K562 (cell line): Measurements from ENCODE around the gene TSHZ1. TPM values are rescaled to one million over a fixed set of nuclear protein-coding genes. Genes with fewer than 3 reads are reported as not detected.

Experiments
- ATAC-seq: fragments of 200-7000 bp; cut with Tn5 transposase; 3 replicates; pipeline ENCODE4 v1.9.1; 2020; ENCODE audit warnings: moderate library complexity
- BruUV-seq: library from RNA; stranded (reverse); fragments of 400-500 nt; replicated peaks from 2 replicates; lab custom pipeline; 2021; lab: Mats Ljungman, UMichigan
- CTCF ChIA-PET: fragments of 300-600 bp; formaldehyde crosslinking; extraction: SDS; loops from one replicate; lab custom pipeline; 2021; ENCODE audit warnings: low intra/inter-chr PET ratio; lab: Yijun Ruan, JAX
- POLR2A ChIA-PET: fragments of 300-600, 350-650 bp; sonication (Branson Sonifier 250); formaldehyde crosslinking; extraction: SDS; loops from one replicate; lab custom pipeline; 2021; ENCODE audit warnings: antibody characterized with exemption, inconsistent platforms; lab: Yijun Ruan, JAX
- DNase-seq, 4 experiments: peaks; one replicate each; pipeline versions ENCODE4 v3.0.0 to v3.0.0-alpha.2; 2011 to 2018; ENCODE audit warnings: low spot score in 3 of 4, mixed read lengths in 3 of 4; ENCODE audit errors: extremely low read depth in 1 of 4
- FAIRE-seq: peaks from 2 replicates; lab custom pipeline; 2011; peaks lifted over from hg19 to GRCh38; lab: Jason Lieb, UNC
- H2AFZ ChIP-seq: 2 replicates; pipeline ENCODE4 v1.6.0; 2011; ENCODE audit warnings: low read depth, low read length, control low read depth, inconsistent platforms
- H3K27ac ChIP-seq: fragments of 200-600 bp; 3 replicates; pipeline ENCODE4 v1.8.0; 2011; ENCODE audit warnings: low read depth, mild to moderate bottlenecking, control low read depth, inconsistent platforms, low read length, moderate library complexity, mixed read lengths; ENCODE audit errors: extremely low read depth
- H3K27me3 ChIP-seq, 2 experiments: fragments of 300-600 bp in 1 of 2; 2 replicates in 1 of 2; 3 replicates in 1 of 2; pipeline versions ENCODE4 v1.6.0 to v1.8.0; 2011; ENCODE audit warnings: inconsistent platforms in 2 of 2, low read length in 2 of 2, mild to moderate bottlenecking in 1 of 2, mixed read lengths in 1 of 2, moderate library complexity in 1 of 2; ENCODE audit not compliant: control insufficient read depth in 2 of 2, insufficient read depth in 2 of 2
- H3K36me3 ChIP-seq: fragments of 300-600 bp; 3 replicates; pipeline ENCODE4 v1.8.0; 2011; ENCODE audit warnings: mild to moderate bottlenecking, low read length, inconsistent platforms; ENCODE audit not compliant: control insufficient read depth, insufficient read depth
- H3K4me1 ChIP-seq, 2 experiments: fragments of 200-600 bp in 1 of 2; replicated peaks in 1 of 2; 2 replicates in 1 of 2; 3 replicates in 1 of 2; pipeline versions ENCODE4 v1.5.1 to v1.8.0; 2011; ENCODE audit warnings: inconsistent platforms in 2 of 2, low read length in 2 of 2, mild to moderate bottlenecking in 1 of 2, mixed read lengths in 1 of 2, moderate library complexity in 1 of 2; ENCODE audit not compliant: control insufficient read depth in 2 of 2, insufficient read depth in 2 of 2
- H3K4me2 ChIP-seq: 2 replicates; pipeline ENCODE4 v1.6.1; 2011; ENCODE audit warnings: low read length, control low read depth, inconsistent platforms, mixed read lengths; ENCODE audit not compliant: insufficient read depth
- H3K4me3 ChIP-seq: fragments of 200-600 bp; sonication (generic), shearing (Covaris generic); 2 replicates; pipeline ENCODE4 v1.5.1; 2016; ENCODE audit warnings: control low read depth, inconsistent platforms
- H3K79me2 ChIP-seq: fragments of 200-600 bp; 3 replicates; pipeline ENCODE4 v1.8.0; 2011; ENCODE audit warnings: low read length, inconsistent platforms; ENCODE audit not compliant: control insufficient read depth, insufficient read depth
- H3K9ac ChIP-seq, 2 experiments: 2 replicates each; pipeline versions ENCODE4 v1.6.0 to v1.6.1; 2011; ENCODE audit warnings: low read depth in 2 of 2, low read length in 2 of 2, control low read depth in 1 of 2, inconsistent platforms in 1 of 2, mild to moderate bottlenecking in 1 of 2, mixed read lengths in 1 of 2; ENCODE audit not compliant: insufficient read depth in 1 of 2
- H3K9me1 ChIP-seq: one replicate; pipeline ENCODE4 v1.6.0; 2011; ENCODE audit warnings: inconsistent platforms, mild to moderate bottlenecking, low read length, moderate library complexity; ENCODE audit not compliant: control insufficient read depth, insufficient read depth
- H3K9me3 ChIP-seq: replicated peaks from 2 replicates; pipeline ENCODE4 v1.5.1; 2011; ENCODE audit warnings: low read depth, low read length, inconsistent platforms; ENCODE audit not compliant: control insufficient read depth, insufficient read depth
- H4K20me1 ChIP-seq: replicated peaks from 2 replicates; pipeline ENCODE4 v1.6.1; 2011; ENCODE audit warnings: low read length, inconsistent platforms, mixed read lengths; ENCODE audit not compliant: control insufficient read depth, insufficient read depth
- CBX2 ChIP-seq: fragments of 200-600 bp; sonication (generic); IDR thresholded peaks from one replicate; pipeline ENCODE4 v1.6.1; 2012; ENCODE audit warnings: mild to moderate bottlenecking, low read length, inconsistent platforms; ENCODE audit not compliant: insufficient read depth, poor library complexity, severe bottlenecking
- COPS2 ChIP-seq: fragments of 450-650 bp; conservative IDR thresholded peaks from 2 replicates; pipeline ENCODE4 v1.6.1; 2016; ENCODE audit warnings: mild to moderate bottlenecking, moderate library complexity
- FOXO4 ChIP-seq: fragments of 450-650 bp; formaldehyde crosslinking; IDR thresholded peaks from 2 replicates; pipeline ENCODE4 v1.4.0; 2020; ENCODE audit warnings: mild to moderate bottlenecking, moderate library complexity
- HMG20B ChIP-seq: fragments of 250-450 bp; sonication (Bioruptor Pico); IDR thresholded peaks from 2 replicates; pipeline ENCODE4 v1.5.0; 2021; ENCODE audit warnings: mild to moderate bottlenecking
- HNRNPLL ChIP-seq: fragments of 200-400 bp; formaldehyde crosslinking; IDR thresholded peaks from 2 replicates; pipeline ENCODE4 v1.6.1; 2017; ENCODE audit warnings: low read length, low read depth, mild to moderate bottlenecking; ENCODE audit not compliant: poor library complexity, severe bottlenecking
- IRF2 ChIP-seq: sonication (generic); formaldehyde crosslinking; IDR thresholded peaks from 2 replicates; pipeline ENCODE4 v1.8.1; 2022; ENCODE audit warnings: mild to moderate bottlenecking, missing genetic modification reagents
- KDM1A ChIP-seq, 2 experiments: fragments of 450-650 bp; IDR thresholded peaks; 2 replicates each; pipeline ENCODE4 v1.6.1; 2016; ENCODE audit warnings: mild to moderate bottlenecking in 2 of 2
- MIER1 ChIP-seq: fragments of 450-650 bp; IDR thresholded peaks from 2 replicates; pipeline ENCODE4 v1.6.1; 2016; ENCODE audit warnings: antibody characterized with exemption, mild to moderate bottlenecking, low read depth
- NR4A1 ChIP-seq, 2 experiments: fragments of 250-450 bp in 1 of 2; fragments of 450-650 bp in 1 of 2; sonication (Bioruptor Pico) in 1 of 2; IDR thresholded peaks; 2 replicates each; pipeline versions ENCODE4 v1.4.0 to v1.6.1; 2016 to 2020; ENCODE audit warnings: mild to moderate bottlenecking in 2 of 2, missing compliant biosample characterization in 1 of 2, missing genetic modification characterization in 1 of 2, moderate library complexity in 1 of 2
- NUFIP1 ChIP-seq: fragments of 450-650 bp; IDR thresholded peaks from 2 replicates; pipeline ENCODE4 v1.6.1; 2018; ENCODE audit not compliant: partially characterized antibody
- RFX7 ChIP-seq: fragments of 250-450 bp; sonication (Bioruptor Pico); IDR thresholded peaks from 2 replicates; pipeline ENCODE4 v1.5.1; 2021; ENCODE audit warnings: mild to moderate bottlenecking
- SRSF7 ChIP-seq: fragments of 200-400 bp; formaldehyde crosslinking; optimal IDR thresholded peaks from 2 replicates; pipeline ENCODE3; 2017; ENCODE audit warnings: mild to moderate bottlenecking, low read depth, low read length
- SUPT5H ChIP-seq: fragments of 450-650 bp; IDR thresholded peaks from 2 replicates; pipeline ENCODE4 v1.6.1; 2016
- TAF7 ChIP-seq: fragments of 450-650 bp; IDR thresholded peaks from 2 replicates; pipeline ENCODE4 v1.6.1; 2016; ENCODE audit warnings: missing genetic modification characterization, missing compliant biosample characterization
- THRA ChIP-seq: fragments of 450-650 bp; IDR thresholded peaks from 2 replicates; pipeline ENCODE4 v1.6.1; 2017; ENCODE audit warnings: mild to moderate bottlenecking, moderate library complexity
- ZBTB43 ChIP-seq: sonication (generic); formaldehyde crosslinking; IDR thresholded peaks from 2 replicates; pipeline ENCODE4 v1.8.0; 2023; ENCODE audit warnings: mild to moderate bottlenecking, missing genetic modification reagents
- ZNF263 ChIP-seq: sonication (generic); formaldehyde crosslinking; IDR thresholded peaks from 2 replicates; pipeline ENCODE4 v1.8.0; 2022; ENCODE audit warnings: mild to moderate bottlenecking, missing genetic modification reagents, borderline replicate concordance
- ZNF311 ChIP-seq: fragments of 250-450 bp; sonication (Bioruptor Pico); IDR thresholded peaks from 2 replicates; pipeline ENCODE4 v1.4.0; 2020; ENCODE audit warnings: mild to moderate bottlenecking, moderate library complexity
- ZNF398 ChIP-seq: fragments of 250-450 bp; sonication (Bioruptor Pico); IDR thresholded peaks from 2 replicates; pipeline ENCODE4 v1.8.0; 2021; ENCODE audit warnings: moderate library complexity, mild to moderate bottlenecking, inconsistent platforms
- WGBS: fragments of 100-300 bp; shearing (Covaris generic); methylation state at CpG from one replicate; pipeline ENCODE4 v1.1.6; 2016; ENCODE audit warnings: low coverage, mixed read lengths; ENCODE audit not compliant: insufficient coverage; ENCODE audit errors: missing lambda C conversion rate; 5-methylcytosine and 5-hydroxymethylcytosine counted together
- in situ Hi-C: fragments of 300-500 bp; cut with MboI; formaldehyde crosslinking; loops from 4 replicates; pipeline ENCODE4 v1.15.0; 2018; ENCODE audit warnings: inconsistent platforms, mixed read lengths
- intact Hi-C: fragments of 100-400 bp; cut with micrococcal nuclease; formaldehyde crosslinking; loops from 2 replicates; pipeline ENCODE4 v1.14.2; 2022
- polyA plus RNA-seq, 8 experiments: library from polyadenylated mRNA; depleted of rRNA in 4 of 8; stranded (reverse) in 5 of 8; unstranded in 3 of 8; fragments of >200 nt; fragmentation: Nextera tagmentation in 2 of 8; fragmentation: Illumina TruSeq in 1 of 8; extraction: Ambion mirVana in 2 of 8; extraction: Trizol in 1 of 8; gene quantifications; 2 replicates each; pipeline versions ENCODE4 v1.2.1 to v1.2.3, GENCODE V29; 2011 to 2014; ENCODE audit warnings: inconsistent platforms in 1 of 8, missing spikeins in 1 of 8
- total RNA-seq, 7 experiments: library from RNA; depleted of rRNA in 6 of 7; stranded (reverse); fragments of >200 nt in 6 of 7; fragmentation: Illumina TruSeq in 2 of 7; extraction: Trizol in 2 of 7; gene quantifications; 2 replicates each; pipeline versions ENCODE4 v1.2.1 to v1.2.3, GENCODE V29; 2011 to 2021; ENCODE audit warnings: low replicate concordance in 1 of 7

Gene TSHZ1
- total and polyA plus RNA-seq, 9 of the 15 experiments (the other 6 are each of a cell fraction or from before 2014, with no cell fraction given) = 1.1 to 7.2 (median 2.7) TPM

- ATAC-seq = no peak
- Histone ChIP-seq H2AFZ (no peak overlapping the region), H3K9me3 (no peaks in the 10 kb centered on the region), H3K4me2 (no peak overlapping the region), H3K4me3 (no peak overlapping the region), H3K36me3 (0 out of 3 replicates have a peak, but pooled peaks cover 3% of the 10 kb centered on the region), H3K79me2 (no peaks in the 10 kb centered on the region), H3K9me1 (no peaks in the 10 kb centered on the region), H3K27ac (no peak overlapping the region), H3K27me3 (no peaks in the 10 kb centered on the region)
- in situ Hi-C loops = no loop called here
- no TSS peak for BruUV-seq
- WGBS = 94% methylated on average over 10 of the region's 24 CpGs
- ChIA-PET CTCF (no interaction called here), POLR2A (no interaction called here)
- no peak for TF ChIP-seq COPS2
- TF ChIP-seq THRA = no peak
- TF ChIP-seq MIER1 = no peak
- no peak for TF ChIP-seq CBX2
- no peak for TF ChIP-seq NR4A1 (CRISPR knock-in tag; IDR thresholded peaks at IDR 0.05)
- TF ChIP-seq NR4A1 (tag; IDR thresholded peaks at IDR 0.05) = no peak
- TF ChIP-seq RFX7 (CRISPR knock-in tag) = no peak
- no peak for TF ChIP-seq ZNF263
- TF ChIP-seq HMG20B (CRISPR knock-in tag) = no peak
- no peak for TF ChIP-seq NUFIP1
- TF ChIP-seq HNRNPLL = no peak
- TF ChIP-seq KDM1A (IDR thresholded peaks at IDR 0.05) = no peak
- TF ChIP-seq TAF7 (tag) = no peak
- no peak for TF ChIP-seq IRF2
- TF ChIP-seq ZNF398 = no peak
- TF ChIP-seq ZNF311 (CRISPR knock-in tag) = no peak
- TF ChIP-seq ZBTB43 (CRISPR knock-in tag) = no peak
- no peak for TF ChIP-seq FOXO4 (CRISPR knock-in tag)
- TF ChIP-seq SRSF7 = no peak
- no peak for TF ChIP-seq SUPT5H
- TF ChIP-seq, all 486 proteins: peak for 0
- no peak for DNase-seq
- Histone ChIP-seq H4K20me1 (no peaks in the 10 kb centered on the region), H3K4me1 (no peaks in the 10 kb centered on the region), H3K9ac (no peak overlapping the region)
- FAIRE-seq = no peak
- intact Hi-C loops = no loop called here
These were observed 75.3 kb downstream of the TSHZ1 start for GRCh38 chr18:75285876-75286275.
